Mammary epithelial cell (primary cell): Measurements from ENCODE around the gene TTYH1.

ENCODE experiments used
- EZH2 ChIP-seq: IDR thresholded peaks from 2 replicates; pipeline ENCODE4 v1.6.1; 2012; ENCODE audit warnings: low read length, inconsistent platforms, borderline replicate concordance
- TF ChIP-seq, protein P1 (sequence below), 2 donors: IDR thresholded peaks in 1 of 2; conservative IDR thresholded peaks in 1 of 2; 2 replicates each; pipeline ENCODE4 v1.5.1; 2011 to 2012; ENCODE audit warnings: inconsistent platforms in 2 of 2, low read length in 2 of 2, mild to moderate bottlenecking in 2 of 2, control low read depth in 1 of 2, low read depth in 1 of 2; ENCODE audit not compliant: insufficient read depth in 1 of 2; ENCODE audit errors: extremely low read depth in 1 of 2

DNA sequence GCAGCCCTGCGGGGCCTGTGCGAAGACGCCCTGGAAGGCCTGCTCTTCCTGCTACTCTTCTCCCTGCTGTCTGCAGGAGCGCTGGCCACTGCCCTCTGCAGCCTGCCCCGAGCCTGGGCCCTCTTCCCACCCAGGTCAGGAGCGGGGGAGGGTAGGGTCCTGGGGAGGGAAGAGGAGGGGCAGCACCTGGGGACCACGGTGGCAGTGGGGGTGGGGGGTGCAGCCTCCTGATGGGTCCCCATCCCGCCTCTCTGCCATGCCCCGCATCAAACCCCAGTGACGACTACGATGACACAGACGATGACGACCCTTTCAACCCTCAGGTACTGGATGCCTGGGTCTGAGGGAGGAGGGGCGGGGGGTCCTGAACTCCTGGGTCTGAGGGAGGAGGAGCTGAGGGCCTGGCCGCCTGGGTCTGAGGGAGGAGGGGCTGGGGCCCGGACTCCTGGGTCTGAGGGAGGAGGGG lies 20.3 kb downstream of the TTYH1 start:
- TF ChIP-seq, protein P1, sequence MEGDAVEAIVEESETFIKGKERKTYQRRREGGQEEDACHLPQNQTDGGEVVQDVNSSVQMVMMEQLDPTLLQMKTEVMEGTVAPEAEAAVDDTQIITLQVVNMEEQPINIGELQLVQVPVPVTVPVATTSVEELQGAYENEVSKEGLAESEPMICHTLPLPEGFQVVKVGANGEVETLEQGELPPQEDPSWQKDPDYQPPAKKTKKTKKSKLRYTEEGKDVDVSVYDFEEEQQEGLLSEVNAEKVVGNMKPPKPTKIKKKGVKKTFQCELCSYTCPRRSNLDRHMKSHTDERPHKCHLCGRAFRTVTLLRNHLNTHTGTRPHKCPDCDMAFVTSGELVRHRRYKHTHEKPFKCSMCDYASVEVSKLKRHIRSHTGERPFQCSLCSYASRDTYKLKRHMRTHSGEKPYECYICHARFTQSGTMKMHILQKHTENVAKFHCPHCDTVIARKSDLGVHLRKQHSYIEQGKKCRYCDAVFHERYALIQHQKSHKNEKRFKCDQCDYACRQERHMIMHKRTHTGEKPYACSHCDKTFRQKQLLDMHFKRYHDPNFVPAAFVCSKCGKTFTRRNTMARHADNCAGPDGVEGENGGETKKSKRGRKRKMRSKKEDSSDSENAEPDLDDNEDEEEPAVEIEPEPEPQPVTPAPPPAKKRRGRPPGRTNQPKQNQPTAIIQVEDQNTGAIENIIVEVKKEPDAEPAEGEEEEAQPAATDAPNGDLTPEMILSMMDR (conservative IDR thresholded peaks at IDR 0.05 in 1 of 2, IDR thresholded peaks at IDR 0.05 in 1 of 2; ENCODE audit: extremely low read depth in 1 of 2, insufficient read depth in 1 of 2, low read depth in 1 of 2, low read length in 2 of 2), result no peak
- TF ChIP-seq EZH2, result no peak
